CD4-positive, alpha-beta T cell treated with Interleukin-12 subunit alpha and Interleukin-12 subunit beta, for 1 hour (primary cell): ENCODE results near the gene RIOK3.
"Not testable (repeated sequence)": the region's sequence is repeated elsewhere in the genome, so short reads cannot be mapped to it uniquely, and the experiment has no call there.

Experiments used
- DNase-seq: peaks from one replicate; pipeline ENCODE4 v3.0.0-alpha.2; 2020

Gene RIOK3

DNA sequence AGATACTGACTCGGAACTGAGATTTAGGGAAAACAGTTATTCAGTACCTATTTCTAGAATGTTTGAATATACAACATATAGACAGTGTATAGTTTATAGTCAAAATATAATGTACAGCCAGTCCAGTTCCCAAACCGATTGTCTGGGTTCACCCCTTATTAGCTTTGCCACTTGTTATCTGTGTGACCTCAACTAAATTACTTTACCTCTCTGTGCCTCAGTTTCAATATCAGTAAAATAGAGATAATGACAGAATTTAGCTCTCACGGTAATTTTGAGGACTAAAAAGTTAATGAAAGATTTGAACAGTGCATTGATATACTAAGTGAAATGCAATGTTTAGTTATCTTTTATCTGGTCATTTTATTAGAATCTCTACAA is 750 bp upstream of the RIOK3 start:
- no peak for DNase-seq

GRCh38 chr18:23453680-23454058 is 582 bp downstream of the RIOK3 start:
- DNase-seq = no peak

GRCh38 chr18:23456835-23457234 is 3.7 kb downstream of the RIOK3 start:
- DNase-seq = no peak

GRCh38 chr18:23458830-23459529 is 5.9 kb downstream of the RIOK3 start:
- DNase-seq = no peak

DNA sequence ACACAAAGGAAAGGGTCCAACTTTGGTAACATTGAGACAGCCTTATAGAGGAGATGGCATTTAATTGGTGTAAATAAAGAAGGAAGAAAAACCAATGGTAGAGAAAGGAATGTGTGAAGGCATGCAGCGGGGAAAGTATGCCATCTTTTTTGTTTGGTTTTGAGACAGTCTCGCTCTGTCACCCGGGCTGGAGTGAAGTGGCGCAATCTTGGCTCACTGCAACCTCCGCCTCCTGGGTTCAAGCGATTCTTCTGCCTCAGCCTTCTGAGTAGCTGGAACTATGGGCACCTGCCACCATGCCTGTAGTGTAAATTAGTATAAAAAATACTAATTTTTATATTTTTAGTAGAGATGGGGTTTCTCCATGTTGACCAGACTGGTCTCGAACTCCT is 6.4 kb downstream of the RIOK3 start:
- no peak for DNase-seq

- no peak for DNase-seq
These were observed 7.5 kb downstream of the RIOK3 start for GRCh38 chr18:23460285-23461273.

DNA sequence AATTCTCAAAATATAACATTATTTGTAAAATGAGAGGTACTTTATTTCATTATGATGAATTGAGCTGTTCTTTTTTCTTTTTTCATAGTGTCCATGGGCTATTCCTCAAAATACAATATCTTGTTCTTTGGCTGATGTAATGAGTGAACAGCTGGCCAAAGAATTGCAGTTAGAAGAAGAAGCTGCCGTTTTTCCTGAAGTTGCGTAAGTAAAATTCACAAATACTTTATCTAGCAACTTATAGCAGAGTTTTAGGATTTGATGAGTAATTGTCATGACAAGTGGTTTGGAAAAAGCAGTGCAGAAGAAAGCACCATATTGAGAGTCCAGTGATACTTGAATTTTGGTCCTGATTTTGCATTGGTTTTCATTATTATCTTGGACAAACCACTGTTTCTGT is 9.8 kb downstream of the RIOK3 start:
- DNase-seq = no peak

GRCh38 chr18:23468753-23469459 is 15.8 kb downstream of the RIOK3 start:
- no peak for DNase-seq

- DNase-seq = no peak
These were observed 17.7 kb downstream of the RIOK3 start for GRCh38 chr18:23470620-23471387.

- DNase-seq = no peak
These were observed 18.4 kb downstream of the RIOK3 start for GRCh38 chr18:23471486-23471885.

DNA sequence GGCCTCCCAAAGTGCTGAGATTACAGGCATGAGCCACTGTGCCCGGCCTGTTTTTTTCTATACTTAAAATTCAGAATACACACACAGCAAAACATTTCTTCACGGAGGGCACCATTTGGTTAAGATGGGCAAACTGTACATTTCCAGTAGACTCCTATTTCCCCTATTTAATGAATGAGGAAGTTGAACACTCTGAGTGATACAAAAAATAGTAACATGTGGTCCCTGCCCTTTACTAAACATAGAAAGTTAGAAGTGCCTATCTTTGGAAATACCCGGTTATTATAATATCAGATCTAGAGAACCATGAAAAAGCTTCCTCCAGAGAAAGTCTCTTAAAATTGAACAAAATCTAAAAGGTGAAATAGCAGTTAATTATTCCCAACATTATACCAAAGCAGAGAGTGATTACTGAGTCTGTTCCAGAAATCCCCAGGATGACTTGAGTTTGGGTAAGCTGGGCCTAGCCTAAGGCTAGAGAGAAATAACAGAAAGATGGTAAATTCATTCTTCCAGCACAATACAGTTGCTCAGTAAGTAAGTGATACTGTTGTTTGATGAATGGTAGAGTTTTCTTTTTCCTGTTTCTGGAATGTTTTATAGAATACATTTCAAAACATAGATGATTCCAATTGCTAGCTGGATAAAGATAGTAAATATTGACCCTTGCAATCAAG is 26.9 kb downstream of the RIOK3 start:
- no peak for DNase-seq

GRCh38 chr18:23484561-23485182 is 31.6 kb downstream of the RIOK3 start:
- no peak for DNase-seq

GRCh38 chr18:23485386-23485785 is 32.3 kb downstream of the RIOK3 start:
- no peak for DNase-seq

- peak; percentile 41 for DNase-seq
These were observed 34.9 kb downstream of the RIOK3 start for GRCh38 chr18:23487738-23488570.

DNA sequence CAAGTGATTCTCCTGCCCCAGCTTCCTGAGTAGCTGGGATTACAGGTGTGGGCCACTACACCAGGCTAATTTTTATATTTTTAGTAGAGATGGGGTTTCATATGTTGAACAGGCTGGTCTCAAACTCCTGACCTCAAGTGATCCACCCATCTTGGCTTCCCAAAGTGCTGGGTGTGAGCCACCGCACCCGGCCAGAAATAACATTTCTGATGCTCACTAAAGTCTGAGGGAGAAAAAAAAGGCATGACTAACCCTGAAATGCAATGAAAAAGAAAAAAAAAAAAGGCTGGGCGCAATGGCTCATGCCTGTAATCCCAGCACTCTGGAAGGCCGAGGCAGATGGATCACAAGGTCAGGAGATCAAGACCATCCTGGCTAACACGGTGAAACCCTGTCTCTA is 36.5 kb downstream of the RIOK3 start:
- not testable (repeated sequence) for DNase-seq

- DNase-seq = no peak
These were observed 40.6 kb downstream of the RIOK3 start for GRCh38 chr18:23493654-23494053.

DNA sequence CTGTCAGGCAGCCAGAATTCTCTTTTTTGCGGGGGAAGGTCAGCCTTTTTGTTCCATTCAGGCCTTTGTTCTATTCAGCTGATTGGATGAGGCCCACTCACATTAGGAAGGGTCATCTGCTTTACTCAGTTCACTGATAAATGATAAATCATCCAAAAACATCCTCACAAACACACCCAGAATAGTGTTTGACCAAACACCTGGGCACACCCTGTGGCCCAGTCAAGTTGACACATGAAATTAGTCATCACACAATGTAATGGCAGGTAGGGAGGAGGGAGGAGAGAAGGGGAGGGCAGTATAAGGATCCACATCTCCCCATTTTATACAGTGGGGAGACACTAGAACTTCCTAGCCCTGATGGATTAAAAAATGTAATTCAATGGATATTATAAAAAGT is 41.9 kb downstream of the RIOK3 start:
- DNase-seq = no peak

DNA sequence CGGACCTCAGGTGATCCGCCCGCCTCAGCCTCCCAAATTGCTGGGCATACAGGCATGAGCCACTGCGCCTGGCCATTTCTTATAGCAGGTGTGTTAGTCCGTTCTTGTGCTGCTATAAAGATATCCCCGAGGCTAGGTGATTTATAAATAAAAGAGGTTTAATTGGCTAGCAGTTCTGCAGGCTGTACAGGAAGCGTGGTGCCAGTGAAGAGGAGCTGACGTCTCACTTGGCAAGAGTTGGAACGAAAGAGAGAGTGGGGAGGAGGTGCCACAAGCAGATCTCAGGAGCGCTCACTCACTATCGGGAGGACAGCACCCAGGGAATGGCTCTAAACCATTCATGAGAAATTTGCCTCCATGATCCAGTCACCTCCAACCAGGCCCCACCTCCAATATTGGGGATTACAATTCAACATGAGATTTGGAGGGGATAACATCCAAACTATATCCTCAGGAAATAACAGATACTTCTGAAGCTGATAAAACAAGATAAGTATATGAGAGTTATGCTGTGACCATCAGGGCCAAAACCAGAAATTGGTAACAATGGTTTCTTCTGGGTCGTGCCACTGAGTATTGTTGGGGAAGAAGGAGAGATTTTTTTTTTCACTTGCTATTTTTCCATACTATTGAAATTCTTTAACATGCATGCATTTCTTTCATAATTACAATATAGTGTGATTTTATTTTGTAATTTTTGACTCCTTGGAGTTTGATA is 42.8 kb downstream of the RIOK3 start:
- DNase-seq = no peak

DNA sequence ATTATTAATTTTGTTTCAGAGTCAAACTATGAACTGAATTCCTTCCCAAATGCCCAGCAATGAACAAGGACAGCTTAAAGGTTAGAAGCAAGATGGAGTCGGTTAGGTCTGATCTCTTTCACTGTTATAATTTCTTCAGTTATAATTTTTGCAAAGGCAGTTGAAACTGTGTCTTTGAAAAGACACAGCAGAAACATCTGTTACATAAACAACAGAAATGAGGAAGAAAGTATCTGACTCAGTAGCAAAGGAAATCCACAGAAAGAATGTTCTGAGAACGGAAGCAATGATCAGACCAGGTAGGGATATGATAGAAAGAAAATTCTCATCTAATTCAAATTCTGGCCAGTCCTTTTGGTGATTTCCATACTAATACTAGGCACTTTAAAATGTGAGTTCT is 45.0 kb downstream of the RIOK3 start:
- DNase-seq = no peak

DNA sequence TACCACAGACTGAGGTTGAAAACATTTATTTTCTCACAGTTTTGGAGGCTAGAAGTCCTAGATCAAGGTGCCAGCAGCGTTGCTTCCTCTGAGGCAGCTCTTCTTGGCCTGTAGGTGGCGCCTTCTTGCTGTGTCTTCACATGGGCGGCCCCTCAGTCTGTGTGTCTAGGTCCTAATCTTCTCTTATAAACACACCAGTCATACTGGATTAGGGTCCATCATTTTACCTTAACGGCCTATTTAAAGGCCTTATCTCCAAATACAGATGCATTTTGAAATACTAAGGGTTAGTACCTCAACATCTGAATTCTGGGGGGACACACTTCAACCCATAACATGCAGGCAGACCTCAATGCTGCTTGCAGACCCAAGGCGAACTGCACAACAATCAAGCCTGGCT is 45.8 kb downstream of the RIOK3 start:
- DNase-seq = peak; percentile 81
